A549 (cell line): ENCODE results near the gene ZNF768.
"Not testable (repeated sequence)": the region's sequence is repeated elsewhere in the genome, so short reads cannot be mapped to it uniquely, and the experiment has no call there.

Experiments
- BHLHE40 ChIP-seq: IDR thresholded peaks from 2 replicates; pipeline ENCODE4 v1.6.1; 2012; ENCODE audit warnings: low read depth, low read length, inconsistent platforms
- CEBPB ChIP-seq, 2 experiments: fragments of >200 bp in 1 of 2; sonication (Bioruptor Twin) in 1 of 2; formaldehyde crosslinking in 1 of 2; IDR thresholded peaks; 2 replicates each; pipeline ENCODE4 v1.6.1; 2012 to 2016
- CTCF ChIP-seq: fragments of >200 bp; sonication (Bioruptor Twin); formaldehyde crosslinking; IDR thresholded peaks from 3 replicates; pipeline ENCODE4 v1.5.1; 2016
- ESRRA ChIP-seq: fragments of 150-350 bp; IDR thresholded peaks from 2 replicates; pipeline ENCODE4 v1.6.1; 2014; ENCODE audit warnings: mild to moderate bottlenecking, low read length, borderline replicate concordance
- FOSL2 ChIP-seq, 2 experiments: fragments of 450-650 bp in 1 of 2; fragments of >200 bp in 1 of 2; sonication (Bioruptor Twin) in 1 of 2; formaldehyde crosslinking; IDR thresholded peaks; 2 replicates each; pipeline versions ENCODE4 v1.5.0 to v1.6.1; 2016 to 2020; ENCODE audit warnings: mild to moderate bottlenecking in 1 of 2, moderate library complexity in 1 of 2
- GATA3 ChIP-seq: IDR thresholded peaks from 2 replicates; pipeline ENCODE4 v1.6.1; 2012; ENCODE audit warnings: borderline replicate concordance
- HDAC2 ChIP-seq: fragments of 200-600 bp; sonication (generic); IDR thresholded peaks from 2 replicates; pipeline ENCODE4 v1.6.1; 2016
- KDM1A ChIP-seq: fragments of 200-600 bp; sonication (generic); IDR thresholded peaks from 2 replicates; pipeline ENCODE4 v1.6.1; 2016; ENCODE audit warnings: low read depth, mild to moderate bottlenecking
- POLR2A ChIP-seq: IDR thresholded peaks from 2 replicates; pipeline ENCODE4 v1.6.1; 2012; ENCODE audit warnings: mild to moderate bottlenecking, low read length
- RAD21 ChIP-seq, 2 experiments: fragments of >200 bp in 1 of 2; sonication (Bioruptor Twin) in 1 of 2; formaldehyde crosslinking in 1 of 2; IDR thresholded peaks in 1 of 2; conservative IDR thresholded peaks in 1 of 2; 2 replicates in 1 of 2; 3 replicates in 1 of 2; pipeline ENCODE4 v1.6.1; 2012 to 2018; ENCODE audit warnings: inconsistent platforms in 1 of 2

GRCh38 chr16:30539986-30540526 lies 13.7 kb upstream of the ZNF768 start:
- TF ChIP-seq CTCF; POLR2A; ESRRA; RAD21 (conservative IDR thresholded peaks at IDR 0.05 in 1 of 2, IDR thresholded peaks at IDR 0.05 in 1 of 2); CEBPB (IDR thresholded peaks at IDR 0.05); FOSL2 (IDR thresholded peaks at IDR 0.05); FOSL2 (CRISPR knock-in tag; IDR thresholded peaks at IDR 0.05); HDAC2; BHLHE40; KDM1A; GATA3: not testable (repeated sequence)
